ENCODE measurements around the gene HAUS5.

Gene HAUS5

DNA sequence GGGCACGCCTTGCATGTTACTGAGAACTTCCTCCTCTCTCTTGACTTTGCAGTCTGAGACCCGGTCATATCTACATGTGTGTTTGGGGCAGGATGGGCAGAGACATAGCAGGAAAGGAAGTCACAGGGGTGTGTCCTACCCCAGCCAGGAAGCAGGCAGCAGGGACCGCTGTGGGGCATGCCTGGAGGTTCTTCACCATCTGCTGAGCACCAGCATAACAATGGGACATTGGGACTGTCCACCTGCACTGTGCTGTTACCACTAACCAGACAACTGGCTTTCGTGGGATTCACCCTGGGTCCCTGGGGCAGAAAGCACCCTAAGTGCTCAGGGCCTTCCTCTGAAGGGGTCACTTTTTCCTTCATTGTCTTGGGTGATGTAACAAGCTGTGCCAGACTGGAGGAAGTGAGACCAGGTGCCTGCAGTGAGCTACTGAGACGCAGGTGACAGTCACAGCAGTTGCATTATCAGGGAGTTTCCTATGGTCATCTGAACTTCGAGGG, 2.6 kb upstream of the HAUS5 start:
- DNase-seq = peak; percentile 24 to 30

DNA sequence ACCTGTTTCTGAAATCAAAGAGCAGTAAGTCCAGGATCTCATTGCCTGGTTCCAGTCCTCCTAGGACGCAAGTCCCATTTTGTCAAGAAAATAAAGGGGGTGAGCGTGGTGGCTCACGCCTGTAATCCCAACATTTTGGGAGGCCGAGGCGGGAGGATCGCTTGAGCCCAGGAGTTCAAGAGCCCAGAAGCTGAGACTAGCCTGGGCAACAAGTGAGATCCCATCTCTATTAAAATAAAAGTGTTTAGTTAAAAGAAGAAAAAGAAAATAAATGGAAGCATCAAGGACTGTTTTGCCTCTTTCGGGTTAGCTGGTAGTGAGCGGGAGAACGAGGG, 344 bp upstream of the HAUS5 start:
- DNase-seq = no peak

GRCh38 chr19:35613574-35613973, 1.0 kb downstream of the HAUS5 start:
- DNase-seq = no peak

- DNase-seq = no peak
Measured at GRCh38 chr19:35615036-35615435, 2.5 kb downstream of the HAUS5 start.

DNA sequence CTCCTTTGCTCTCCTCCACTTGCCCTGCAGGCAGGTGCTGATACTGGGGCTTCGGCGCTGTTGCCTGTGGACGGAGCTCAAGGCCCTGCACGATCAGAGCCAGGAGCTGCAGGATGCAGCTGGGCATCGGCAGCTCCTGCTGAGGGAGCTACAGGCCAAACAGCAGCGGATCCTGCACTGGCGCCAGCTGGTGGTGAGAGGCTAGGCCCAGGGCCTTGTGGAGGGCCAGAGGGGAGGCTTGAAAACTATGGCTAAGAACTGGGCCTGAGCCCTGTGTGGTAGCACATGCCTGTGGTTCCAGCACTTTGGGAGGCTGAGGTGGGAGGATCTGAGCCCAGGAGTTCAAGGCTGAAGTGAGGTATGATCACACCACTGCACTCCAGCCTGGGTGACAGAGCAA, 6.3 kb downstream of the HAUS5 start:
- no peak for DNase-seq

DNA sequence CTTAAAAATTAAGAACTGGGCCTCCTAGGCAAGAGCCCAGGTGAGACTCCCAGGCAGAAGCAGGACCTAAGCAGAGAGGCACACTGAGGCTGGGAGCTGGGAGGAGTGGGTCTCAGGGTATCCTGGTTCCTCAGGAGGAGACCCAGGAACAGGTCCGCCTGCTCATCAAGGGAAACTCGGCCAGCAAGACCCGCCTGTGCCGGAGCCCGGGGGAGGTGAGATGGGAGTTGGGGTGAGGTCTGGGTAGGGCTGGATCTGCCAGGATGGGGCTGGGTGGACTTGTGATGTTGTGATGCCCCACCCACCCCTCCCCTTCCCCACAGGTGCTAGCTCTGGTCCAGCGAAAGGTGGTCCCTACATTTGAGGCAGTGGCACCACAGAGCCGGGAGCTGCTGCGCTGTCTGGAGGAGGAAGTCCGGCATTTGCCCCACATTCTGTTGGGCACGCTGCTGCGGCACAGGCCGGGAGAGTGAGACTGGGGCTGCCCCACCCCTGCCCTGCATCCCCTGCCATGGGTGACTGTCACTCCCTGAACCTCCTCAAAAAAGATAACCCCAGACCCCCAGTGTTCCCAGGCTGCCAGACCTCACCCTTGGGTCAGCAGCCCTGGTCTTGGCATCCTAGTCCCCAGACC, 6.9 kb downstream of the HAUS5 start:
- DNase-seq = no peak

- DNase-seq = no peak
Measured at GRCh38 chr19:35620001-35620400, 7.5 kb downstream of the HAUS5 start.

DNA sequence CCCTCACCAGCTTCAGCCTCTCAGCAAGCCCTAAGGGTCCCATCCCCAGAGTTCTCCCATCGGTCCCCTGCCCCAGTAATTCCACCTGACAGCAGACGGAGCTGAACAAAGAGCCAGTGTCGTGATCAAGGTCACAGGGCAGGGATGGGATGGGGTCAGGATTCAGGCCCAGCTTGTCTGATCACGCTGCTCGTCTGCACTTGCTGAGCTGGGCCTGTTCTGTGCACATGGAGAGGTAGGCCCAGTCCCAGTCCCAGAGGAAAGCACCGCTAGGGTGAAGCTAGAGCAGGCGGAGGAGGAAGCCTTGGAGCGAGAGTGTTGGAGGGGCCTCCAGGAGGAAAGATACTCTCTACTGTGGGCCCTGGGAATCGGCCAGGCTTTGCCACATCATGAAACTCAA, 9.2 kb downstream of the HAUS5 start:
- no peak for DNase-seq

DNA sequence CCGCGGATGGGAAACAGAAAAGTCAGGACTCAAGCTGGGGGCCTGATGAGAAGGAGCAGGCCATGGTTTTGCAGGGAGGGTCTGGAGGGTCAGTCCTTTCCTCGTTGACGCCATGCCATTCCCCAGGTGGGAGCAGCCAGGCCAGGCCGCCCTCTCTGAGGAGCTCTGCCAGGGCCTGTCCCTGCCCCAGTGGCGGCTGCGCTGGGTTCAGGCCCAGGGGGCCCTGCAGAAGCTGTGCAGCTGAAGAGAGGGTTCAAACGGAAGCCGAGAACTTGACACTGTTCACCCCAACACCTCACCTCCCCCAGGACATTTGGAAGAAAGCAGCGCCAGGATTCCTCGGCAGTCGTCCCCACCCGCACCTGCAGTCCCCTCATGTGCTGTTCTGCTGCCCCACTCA, 10.2 kb downstream of the HAUS5 start:
- no peak for DNase-seq

- no peak for DNase-seq
Measured at GRCh38 chr19:35623327-35624010, 10.9 kb downstream of the HAUS5 start.

DNA sequence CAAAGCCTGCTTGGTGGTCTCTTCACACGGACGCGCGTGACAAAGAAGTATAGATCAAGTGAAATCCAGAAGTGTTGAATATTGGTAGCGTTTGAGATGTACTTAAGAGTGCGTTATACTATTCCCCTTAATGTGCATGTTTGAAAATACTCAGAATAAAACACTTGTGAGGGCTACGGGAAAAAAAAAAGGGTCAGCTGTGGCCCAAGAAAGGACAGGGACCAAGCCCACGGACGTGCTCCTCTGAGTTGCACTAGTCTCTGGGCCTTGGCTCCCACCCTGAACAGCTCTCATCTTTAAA, 15.7 kb downstream of the HAUS5 start:
- no peak for DNase-seq

GRCh38 chr19:35628565-35629331, 16.2 kb downstream of the HAUS5 start, which contains the start of gene RBM42:
TSS of gene RBM42 (plus strand) at chr19:35629036. CDS start at chr19:35629154, 118 bp downstream.
- peak; percentile 96 to 97 for DNase-seq

DNA sequence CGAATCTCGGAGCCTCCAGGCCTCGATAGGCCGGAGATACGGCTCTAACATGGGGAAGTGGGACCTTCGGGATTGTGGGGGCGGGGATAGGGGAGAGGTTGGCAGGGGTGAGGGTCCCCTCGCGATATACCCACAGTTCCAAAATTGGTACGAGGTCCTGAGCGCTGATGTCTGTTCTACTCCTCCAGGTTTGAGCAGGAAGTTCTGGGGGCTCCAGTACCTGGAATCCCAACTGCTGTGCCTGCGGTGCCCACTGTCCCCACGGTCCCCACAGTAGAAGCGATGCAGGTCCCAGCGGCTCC, 16.7 kb downstream of the HAUS5 start:
- no peak for DNase-seq

GRCh38 chr19:35633727-35634440, 21.3 kb downstream of the HAUS5 start:
- DNase-seq = no peak

DNA sequence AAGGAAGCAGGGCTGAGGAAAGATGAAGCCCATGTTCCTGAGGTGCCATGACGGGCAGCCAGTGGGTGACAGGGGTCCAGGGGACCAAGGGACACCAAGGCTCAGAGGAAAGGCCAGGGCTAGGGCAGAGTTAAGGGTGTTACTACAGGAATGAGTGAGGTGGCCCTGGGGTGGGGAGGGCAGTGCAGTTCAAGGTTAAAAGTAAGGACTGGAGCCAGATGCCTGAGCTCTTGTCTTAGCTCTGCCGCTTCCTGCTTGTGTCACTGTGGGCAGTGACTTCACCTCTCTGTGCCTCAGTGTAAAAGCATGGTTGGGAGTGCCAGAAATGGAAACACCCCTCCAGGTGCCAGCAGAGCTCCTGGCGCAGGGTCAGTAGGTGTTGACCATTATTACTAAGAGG, 24.1 kb downstream of the HAUS5 start:
- DNase-seq = no peak

- no peak for DNase-seq
Measured at GRCh38 chr19:35637165-35637564, 24.6 kb downstream of the HAUS5 start.

DNA sequence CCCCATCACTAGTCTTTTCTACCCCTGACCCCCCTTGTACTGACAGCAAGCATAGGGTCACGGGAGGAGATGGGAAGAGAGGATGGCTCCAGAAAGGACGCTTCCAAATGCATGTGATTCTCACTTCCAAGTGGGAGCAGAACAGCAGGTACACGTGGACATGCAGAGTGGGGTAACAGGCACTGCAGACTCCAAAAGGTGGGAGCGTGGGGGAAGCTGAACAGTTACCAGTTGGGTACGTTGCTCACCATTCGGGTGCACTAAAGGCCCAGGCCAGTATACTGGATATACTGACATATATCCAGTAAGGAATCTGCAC, 26.7 kb downstream of the HAUS5 start:
- DNase-seq = no peak

GRCh38 chr19:35639863-35640262, 27.3 kb downstream of the HAUS5 start:
- no peak for DNase-seq

GRCh38 chr19:35641515-35642151, 29.1 kb downstream of the HAUS5 start, which contains the start of gene ETV2:
TSS of gene ETV2 (plus strand) at chr19:35641745. CDS start at chr19:35642461, 716 bp downstream.
- DNase-seq = peak; percentile 37 to 47

- no peak for DNase-seq
Measured at GRCh38 chr19:35642312-35642711, 29.8 kb downstream of the HAUS5 start.

DNA sequence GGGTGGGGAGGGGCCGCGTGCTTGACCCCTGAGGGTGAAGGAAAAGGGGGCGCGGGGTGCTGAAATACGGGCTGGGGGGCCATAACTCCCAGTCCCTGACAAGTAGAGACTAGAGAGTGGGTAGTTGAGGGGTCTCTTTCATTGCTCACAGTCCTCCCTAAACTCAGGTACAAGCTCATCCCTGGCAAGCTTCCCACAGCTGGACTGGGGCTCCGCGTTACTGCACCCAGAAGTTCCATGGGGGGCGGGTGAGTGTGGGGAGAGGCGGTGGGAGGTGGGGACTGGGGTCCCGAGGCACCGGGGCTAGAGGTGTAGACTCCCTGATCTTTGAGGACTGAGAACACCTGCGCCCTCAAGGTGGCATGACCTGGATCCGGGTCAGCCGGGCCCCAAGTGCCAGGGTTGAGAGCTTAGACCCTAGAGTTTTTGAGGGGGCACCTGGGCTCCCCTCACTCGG, 30.3 kb downstream of the HAUS5 start:
- DNase-seq = no peak

DNA sequence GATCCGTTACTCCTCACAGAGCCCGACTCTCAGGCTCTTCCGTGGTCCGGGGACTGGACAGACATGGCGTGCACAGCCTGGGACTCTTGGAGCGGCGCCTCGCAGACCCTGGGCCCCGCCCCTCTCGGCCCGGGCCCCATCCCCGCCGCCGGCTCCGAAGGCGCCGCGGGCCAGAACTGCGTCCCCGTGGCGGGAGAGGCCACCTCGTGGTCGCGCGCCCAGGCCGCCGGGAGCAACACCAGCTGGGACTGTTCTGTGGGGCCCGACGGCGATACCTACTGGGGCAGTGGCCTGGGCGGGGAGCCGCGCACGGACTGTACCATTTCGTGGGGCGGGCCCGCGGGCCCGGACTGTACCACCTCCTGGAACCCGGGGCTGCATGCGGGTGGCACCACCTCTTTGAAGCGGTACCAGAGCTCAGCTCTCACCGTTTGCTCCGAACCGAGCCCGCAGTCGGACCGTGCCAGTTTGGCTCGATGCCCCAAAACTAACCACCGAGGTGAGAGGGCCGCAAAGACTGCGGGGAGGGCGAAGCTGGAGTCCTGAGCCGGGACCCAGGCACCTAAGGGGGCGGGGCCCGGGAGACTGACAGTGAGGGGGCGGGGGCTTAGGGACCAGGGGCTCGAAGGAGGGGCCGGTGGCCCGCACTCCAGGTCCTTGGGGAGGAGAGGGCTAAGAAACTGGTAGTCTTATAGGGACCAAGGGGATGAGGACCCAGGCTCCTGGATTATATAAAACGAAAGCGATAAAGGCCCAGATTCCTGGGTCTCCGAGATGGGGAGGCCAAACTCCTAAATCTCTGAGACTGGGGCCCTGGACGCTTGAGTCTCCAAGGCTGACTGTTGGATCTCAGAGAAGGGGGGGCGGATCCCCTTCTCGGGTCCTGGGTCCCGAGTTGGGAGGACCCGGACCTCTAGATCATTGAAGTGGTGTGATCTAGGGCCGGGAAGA, 31.0 kb downstream of the HAUS5 start:
- peak; percentile 83 to 85 for DNase-seq

Measured in activated CD4-positive, alpha-beta T cell treated with anti-CD3 and anti-CD28 coated beads, Interleukin-2, amount 50 U/mL, for 48 hours (primary cell).